HEK293 (cell line): ENCODE measurements around the gene DOK7.

ENCODE experiments used
- HOXA7 ChIP-seq: sonication (generic); formaldehyde crosslinking; IDR thresholded peaks from 2 replicates; pipeline ENCODE4 v1.8.1; 2022; ENCODE audit warnings: missing genetic modification reagents, borderline replicate concordance
- KLF1 ChIP-seq: fragments of 450-650 bp; formaldehyde crosslinking; IDR thresholded peaks from 2 replicates; pipeline ENCODE4 v1.5.1; 2016; ENCODE audit warnings: missing biosample characterization, missing genetic modification characterization
- RBAK ChIP-seq: fragments of 450-650 bp; formaldehyde crosslinking; IDR thresholded peaks from 2 replicates; pipeline ENCODE4 v1.5.1; 2016; ENCODE audit warnings: missing biosample characterization, missing genetic modification characterization
- ZNF548 ChIP-seq: fragments of 450-650 bp; formaldehyde crosslinking; IDR thresholded peaks from 2 replicates; pipeline ENCODE4 v1.5.1; 2016; ENCODE audit warnings: missing biosample characterization, missing genetic modification characterization
- TF ChIP-seq, protein P1 (sequence below): fragments of 450-650 bp; formaldehyde crosslinking; IDR thresholded peaks from 2 replicates; pipeline ENCODE4 v1.5.1; 2016; ENCODE audit warnings: missing biosample characterization, missing genetic modification characterization

DNA sequence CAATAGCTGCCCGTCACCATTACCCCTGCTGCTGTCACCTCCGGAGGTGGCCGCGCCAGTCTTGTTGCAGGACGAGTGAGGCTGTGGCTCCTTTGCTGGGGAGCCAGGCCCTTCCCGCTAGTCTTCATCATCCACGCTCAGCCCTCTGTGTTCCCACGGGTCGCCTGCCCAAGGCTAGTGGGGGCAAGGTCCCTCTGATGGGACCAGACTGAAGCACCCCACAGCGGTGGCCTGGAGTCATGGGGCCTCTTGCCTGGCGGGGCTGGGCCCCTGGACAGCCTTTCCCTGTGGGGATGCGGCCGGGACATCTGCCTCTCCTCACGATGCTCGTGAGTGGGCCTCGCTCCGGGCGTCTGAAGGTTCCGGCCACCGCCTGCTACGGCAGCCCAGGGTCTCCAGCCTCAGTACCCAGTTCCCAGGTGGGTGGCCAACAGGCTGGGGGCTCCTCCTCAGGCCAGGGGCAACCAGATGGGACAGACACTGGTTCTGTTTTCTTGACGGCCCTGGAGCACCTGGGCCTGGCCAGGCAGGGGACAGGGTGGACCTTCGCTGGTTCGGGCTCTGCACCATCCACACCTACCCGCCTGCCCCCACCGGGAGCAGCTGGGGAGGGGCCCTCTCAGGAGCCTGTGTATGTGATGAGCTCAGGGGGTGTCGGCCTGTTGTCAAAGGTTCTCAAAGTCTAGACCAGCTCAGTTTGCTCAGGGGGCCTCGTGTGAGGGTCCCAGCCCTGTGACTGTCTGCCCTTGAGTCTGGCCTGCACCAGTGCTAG, 32.3 kb downstream of the DOK7 start:
- TF ChIP-seq KLF1 (tag by site-specific recombination): no peak
- TF ChIP-seq, protein P1, sequence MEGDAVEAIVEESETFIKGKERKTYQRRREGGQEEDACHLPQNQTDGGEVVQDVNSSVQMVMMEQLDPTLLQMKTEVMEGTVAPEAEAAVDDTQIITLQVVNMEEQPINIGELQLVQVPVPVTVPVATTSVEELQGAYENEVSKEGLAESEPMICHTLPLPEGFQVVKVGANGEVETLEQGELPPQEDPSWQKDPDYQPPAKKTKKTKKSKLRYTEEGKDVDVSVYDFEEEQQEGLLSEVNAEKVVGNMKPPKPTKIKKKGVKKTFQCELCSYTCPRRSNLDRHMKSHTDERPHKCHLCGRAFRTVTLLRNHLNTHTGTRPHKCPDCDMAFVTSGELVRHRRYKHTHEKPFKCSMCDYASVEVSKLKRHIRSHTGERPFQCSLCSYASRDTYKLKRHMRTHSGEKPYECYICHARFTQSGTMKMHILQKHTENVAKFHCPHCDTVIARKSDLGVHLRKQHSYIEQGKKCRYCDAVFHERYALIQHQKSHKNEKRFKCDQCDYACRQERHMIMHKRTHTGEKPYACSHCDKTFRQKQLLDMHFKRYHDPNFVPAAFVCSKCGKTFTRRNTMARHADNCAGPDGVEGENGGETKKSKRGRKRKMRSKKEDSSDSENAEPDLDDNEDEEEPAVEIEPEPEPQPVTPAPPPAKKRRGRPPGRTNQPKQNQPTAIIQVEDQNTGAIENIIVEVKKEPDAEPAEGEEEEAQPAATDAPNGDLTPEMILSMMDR (tag by site-specific recombination): no peak
- no peak for TF ChIP-seq RBAK (tag by site-specific recombination)
- no peak for TF ChIP-seq ZNF548
- TF ChIP-seq HOXA7 (CRISPR knock-in tag): no peak
